Keratinocyte (primary cell): ENCODE results near the gene TUBB4B. TPM values are rescaled to one million over a fixed set of nuclear protein-coding genes. Genes with fewer than 3 reads are reported as not detected.

Source experiments
- DNase-seq: peaks from one replicate; pipeline ENCODE4 v3.0.0-alpha.2; 2011; ENCODE audit warnings: low read depth, missing footprints, low spot score
- FAIRE-seq: peaks from 2 replicates; lab custom pipeline; 2011; peaks lifted over from hg19 to GRCh38; lab: Jason Lieb, UNC
- H2AFZ ChIP-seq: 2 replicates; pipeline ENCODE4 v1.6.0; 2012; ENCODE audit warnings: low read length, control low read depth, inconsistent platforms; ENCODE audit not compliant: control insufficient read depth
- H3K27ac ChIP-seq: 2 replicates; pipeline ENCODE4 v1.5.1; 2011; ENCODE audit warnings: low read length; ENCODE audit not compliant: control insufficient read depth, insufficient read depth
- H3K27me3 ChIP-seq: 3 replicates; pipeline ENCODE4 v1.6.0; 2011; ENCODE audit warnings: low read length; ENCODE audit not compliant: control insufficient read depth, insufficient read depth; ENCODE audit errors: extremely low read depth
- H3K36me3 ChIP-seq, 2 experiments: 2 replicates in 1 of 2; 3 replicates in 1 of 2; pipeline ENCODE4 v1.5.1; 2011; ENCODE audit warnings: low read length in 2 of 2, mild to moderate bottlenecking in 1 of 2; ENCODE audit not compliant: control insufficient read depth in 2 of 2, insufficient read depth in 2 of 2; ENCODE audit errors: extremely low read depth in 1 of 2
- H3K4me1 ChIP-seq: 3 replicates; pipeline ENCODE4 v1.5.1; 2011; ENCODE audit warnings: low read length; ENCODE audit not compliant: control insufficient read depth, insufficient read depth; ENCODE audit errors: extremely low read depth
- H3K4me2 ChIP-seq: 3 replicates; pipeline ENCODE4 v1.6.0; 2011; ENCODE audit warnings: low read depth, low read length; ENCODE audit not compliant: control insufficient read depth, insufficient read depth; ENCODE audit errors: extremely low read depth
- H3K4me3 ChIP-seq, 3 experiments: fragments of 200-600 bp in 1 of 3; sonication (generic) in 1 of 3; 2 replicates in 2 of 3; 3 replicates in 1 of 3; pipeline ENCODE4 v1.5.1; 2011 to 2016; ENCODE audit warnings: low read length in 3 of 3, mild to moderate bottlenecking in 3 of 3, control low read depth in 2 of 3, inconsistent platforms in 1 of 3, low read depth in 1 of 3, mixed read lengths in 1 of 3, mixed run types in 1 of 3, moderate library complexity in 1 of 3; ENCODE audit not compliant: control insufficient read depth in 2 of 3, insufficient read depth in 2 of 3; ENCODE audit errors: extremely low read depth in 1 of 3
- H3K79me2 ChIP-seq: 2 replicates; pipeline ENCODE4 v1.6.0; 2012; ENCODE audit warnings: low read length; ENCODE audit not compliant: control insufficient read depth, insufficient read depth
- H3K9ac ChIP-seq: 3 replicates; pipeline ENCODE4 v1.6.0; 2011; ENCODE audit warnings: low read length; ENCODE audit not compliant: control insufficient read depth, insufficient read depth; ENCODE audit errors: extremely low read depth
- H3K9me1 ChIP-seq: 3 replicates; pipeline ENCODE4 v1.6.0; 2011; ENCODE audit warnings: low read length; ENCODE audit not compliant: control insufficient read depth, insufficient read depth; ENCODE audit errors: extremely low read depth
- H3K9me3 ChIP-seq: 2 replicates; pipeline ENCODE4 v1.5.1; 2012; ENCODE audit warnings: low read depth, low read length; ENCODE audit not compliant: control insufficient read depth
- H4K20me1 ChIP-seq: 3 replicates; pipeline ENCODE4 v1.6.0; 2011; ENCODE audit warnings: low read length; ENCODE audit not compliant: control insufficient read depth, insufficient read depth; ENCODE audit errors: extremely low read depth
- CTCF ChIP-seq, 3 experiments: IDR thresholded peaks in 1 of 3; conservative IDR thresholded peaks in 1 of 3; optimal IDR thresholded peaks in 1 of 3; 2 replicates in 2 of 3; 3 replicates in 1 of 3; pipeline versions ENCODE3 to v1.5.1; 2011; ENCODE audit warnings: low read length in 3 of 3, mild to moderate bottlenecking in 3 of 3, moderate library complexity in 2 of 3, control low read depth in 1 of 3, inconsistent platforms in 1 of 3; ENCODE audit not compliant: insufficient read depth in 2 of 3; ENCODE audit errors: extremely low read depth in 1 of 3
- EZH2 ChIP-seq: IDR thresholded peaks from one replicate; pipeline ENCODE4 v1.6.1; 2012; ENCODE audit warnings: inconsistent platforms, mild to moderate bottlenecking, low read length, moderate library complexity
- dilution Hi-C: fragments of 300-500 bp; cut with MboI; formaldehyde crosslinking; loops from one replicate; pipeline ENCODE4 v1.7.0; 2020; ENCODE audit warnings: low sequenced_read_pairs; ENCODE audit not compliant: extremely low pct_ligation_motif_present
- polyA plus RNA-seq, 5 experiments: library from polyadenylated mRNA; depleted of rRNA in 3 of 5; stranded (reverse) in 3 of 5; stranded (forward) in 1 of 5; unstranded in 1 of 5; fragments of >200 nt; gene quantifications; 1 replicate in 1 of 5; 2 replicates in 3 of 5; 3 replicates in 1 of 5; pipeline versions ENCODE4 v1.2.1 to v1.2.3, GENCODE V29; 2011 to 2012; ENCODE audit warnings: missing spikeins in 2 of 5, low read depth in 1 of 5, low replicate concordance in 1 of 5

The TUBB4B gene
- polyA plus RNA-seq, 1 donor (not counting 4 experiments of a cell fraction or from before 2014, with no cell fraction given) = 440 TPM

- Histone ChIP-seq H3K79me2 (no peaks in the 10 kb centered on the region), H3K4me3 (no peak within 1 kb of the TSS), H3K9ac (no peak within 1 kb of the TSS), H3K9me3 (no peaks in the 10 kb centered on the region), H2AFZ (no peak within 1 kb of the TSS), H3K27ac (no peak within 1 kb of the TSS), H3K9me1 (no peaks in the 10 kb centered on the region), H4K20me1 (no peaks in the 10 kb centered on the region), H3K36me3 (no peaks in the 10 kb centered on the region), H3K4me1 (peaks cover 18% of the 10 kb centered on the region), H3K27me3 (peaks cover 15% of the 10 kb centered on the region), H3K4me2 (no peak within 1 kb of the TSS)
- FAIRE-seq (no peak), DNase-seq (no peak)
- dilution Hi-C loops = no loop called here
- TF ChIP-seq EZH2 = no peak
Observed at GRCh38 chr9:137230705-137231371, 10.2 kb upstream of the TUBB4B start, which contains the start of gene SLC34A3. Gene SLC34A3 (plus strand): TSS chr9:137230901. CDS start chr9:137231703, 802 bp downstream.

- H4K20me1 ChIP-seq = no peaks in the 10 kb centered on the region
- H3K4me3 ChIP-seq = no peak overlapping the region
- peaks cover 12% of the 10 kb centered on the region for H3K4me1 ChIP-seq
- TF ChIP-seq CTCF (optimal IDR thresholded peaks at IDR 0.05 in 1 of 3, IDR thresholded peaks at IDR 0.05 in 1 of 3, conservative IDR thresholded peaks at IDR 0.05 in 1 of 3; ENCODE audit: extremely low read depth in 1 of 3, insufficient read depth in 2 of 3, low read length in 3 of 3) (no peak), EZH2 (no peak)
- no peaks in the 10 kb centered on the region for H3K79me2 ChIP-seq
- DNase-seq = no peak
- peaks cover 15% of the 10 kb centered on the region for H3K27me3 ChIP-seq
- no peak for FAIRE-seq
- H3K9me3 ChIP-seq = no peaks in the 10 kb centered on the region
- dilution Hi-C loops = no loop called here
- H3K9me1 ChIP-seq = no peaks in the 10 kb centered on the region
- H2AFZ ChIP-seq = no peak overlapping the region
- H3K36me3 ChIP-seq = no peaks in the 10 kb centered on the region
- H3K4me2 ChIP-seq = no peak overlapping the region
- no peak overlapping the region for H3K9ac ChIP-seq
- no peak overlapping the region for H3K27ac ChIP-seq
Observed at GRCh38 chr9:137231372-137232039, 9.6 kb upstream of the TUBB4B start.
